GM19328 (cell line): ENCODE data around the gene ARFGEF2.
"Not testable (repeated sequence)": the region's sequence is repeated elsewhere in the genome, so short reads cannot be mapped to it uniquely, and the experiment has no call there.

Experiments
- ATAC-seq: cut with Tn5 transposase; IDR thresholded peaks from one replicate; pipeline ENCODE4 v1.9.1; 2021; ENCODE audit warnings: mild to moderate bottlenecking, moderate library complexity; ENCODE audit not compliant: unreplicated experiment

The ARFGEF2 gene

DNA sequence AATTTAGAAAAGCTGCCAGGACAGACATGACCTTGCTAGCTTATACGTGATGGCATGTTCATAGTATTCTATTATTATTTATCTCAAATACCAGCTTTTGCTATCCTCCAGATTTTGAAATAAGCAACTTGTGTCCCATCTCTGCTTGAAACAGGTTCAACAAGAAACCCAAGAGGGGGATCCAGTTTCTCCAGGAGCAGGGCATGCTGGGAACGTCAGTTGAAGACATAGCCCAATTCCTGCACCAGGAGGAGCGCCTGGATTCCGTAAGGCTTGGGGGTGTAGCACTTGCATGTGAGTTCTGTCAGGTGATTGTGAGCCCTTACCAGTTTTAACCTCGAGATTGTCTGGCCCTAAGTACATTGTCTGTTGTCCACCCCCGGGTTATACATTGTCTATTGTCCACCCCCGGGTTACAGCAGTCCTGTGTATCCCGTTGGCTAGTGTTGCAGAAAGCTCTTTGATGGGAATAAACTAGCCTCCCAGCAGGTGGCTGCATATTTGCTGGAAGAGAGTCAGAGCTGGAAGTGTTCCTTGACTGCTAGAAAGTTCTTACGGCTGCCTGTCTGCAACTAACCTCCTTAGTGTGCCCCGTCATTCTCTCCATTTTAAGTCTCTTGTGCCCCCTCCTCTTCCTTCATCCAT, 63.2 kb downstream of the ARFGEF2 start:
- no peak for ATAC-seq

- no peak for ATAC-seq
Observed at GRCh38 chr20:48986899-48987298, 65.4 kb downstream of the ARFGEF2 start.

GRCh38 chr20:48990467-48990866, 69.0 kb downstream of the ARFGEF2 start:
- no peak for ATAC-seq

DNA sequence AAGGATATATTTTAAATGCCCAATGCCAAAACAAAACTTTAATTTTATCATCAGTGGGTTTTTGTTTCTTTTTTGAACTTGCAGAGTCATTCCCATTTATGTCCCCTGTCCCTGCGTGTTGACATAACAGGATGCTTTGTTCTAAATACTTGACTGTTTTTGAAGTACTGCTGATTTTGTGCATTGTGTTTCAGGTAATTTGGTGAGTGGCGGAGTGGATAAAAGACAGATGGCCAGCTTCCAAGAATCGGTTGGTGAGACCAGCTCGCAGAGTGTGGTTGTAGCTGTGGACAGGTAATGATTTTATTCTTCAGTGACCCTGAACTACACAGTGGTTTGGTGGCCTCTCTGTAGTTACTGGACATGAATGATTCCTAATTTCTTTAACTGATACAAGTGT, 74.1 kb downstream of the ARFGEF2 start:
- ATAC-seq = no peak

GRCh38 chr20:48999890-49000870, 78.7 kb downstream of the ARFGEF2 start:
- ATAC-seq = no peak

DNA sequence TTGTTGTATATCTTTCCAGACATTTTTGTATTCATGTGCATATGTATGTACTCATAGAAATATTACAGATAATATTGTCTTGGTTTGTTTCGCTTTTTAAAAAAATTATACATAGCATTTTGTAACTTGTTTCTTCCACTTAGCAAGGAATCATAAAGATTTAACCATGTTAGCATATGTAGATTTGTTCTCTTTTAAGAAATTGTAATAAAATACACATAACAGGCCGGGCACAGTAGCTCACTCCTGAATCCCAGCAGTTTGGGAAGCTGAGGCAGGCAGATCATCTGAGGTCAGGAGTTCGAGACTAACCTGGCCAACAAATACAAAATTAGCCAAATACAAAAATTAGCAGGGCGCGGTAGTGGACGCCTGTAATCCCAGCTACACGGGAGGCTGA, 80.2 kb downstream of the ARFGEF2 start:
- no peak for ATAC-seq

GRCh38 chr20:49006446-49006980, 85.0 kb downstream of the ARFGEF2 start:
- no peak for ATAC-seq

DNA sequence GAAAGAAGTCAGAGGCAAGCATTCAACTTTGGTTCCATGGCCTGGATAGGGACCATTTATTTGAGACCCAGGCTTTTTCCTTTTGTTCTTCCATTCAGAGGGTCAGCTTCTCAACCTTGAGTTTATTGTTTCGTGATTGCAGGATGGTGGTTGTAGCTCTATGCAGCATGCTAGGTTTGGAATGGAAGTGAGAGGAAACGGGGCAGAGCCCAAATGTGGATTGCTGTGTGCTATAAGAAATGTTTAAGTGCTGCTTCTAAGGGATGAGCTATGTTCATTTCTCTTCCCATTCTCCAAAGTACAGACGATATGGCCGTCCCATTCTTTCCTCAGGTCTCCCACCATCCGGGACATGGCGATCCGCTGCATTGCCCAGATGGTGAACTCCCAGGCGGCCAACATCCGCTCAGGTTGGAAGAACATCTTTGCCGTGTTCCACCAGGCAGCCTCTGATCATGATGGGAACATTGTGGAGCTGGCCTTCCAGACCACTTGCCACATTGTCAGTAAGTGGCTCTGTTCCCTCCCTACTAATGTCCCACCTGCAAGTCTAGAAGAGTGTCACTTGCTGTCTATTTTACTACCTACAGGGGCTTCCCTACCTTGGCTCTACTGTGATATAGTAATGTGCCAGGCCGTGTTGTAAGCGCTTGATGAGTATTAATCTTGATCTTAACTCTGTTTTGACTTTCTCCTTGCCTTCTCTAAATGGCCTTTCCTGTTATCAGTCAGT, 88.6 kb downstream of the ARFGEF2 start:
- no peak for ATAC-seq

GRCh38 chr20:49024220-49024619, 102.7 kb downstream of the ARFGEF2 start:
- no peak for ATAC-seq

- not testable (repeated sequence) for ATAC-seq
Observed at GRCh38 chr20:49028177-49028576, 106.7 kb downstream of the ARFGEF2 start.

DNA sequence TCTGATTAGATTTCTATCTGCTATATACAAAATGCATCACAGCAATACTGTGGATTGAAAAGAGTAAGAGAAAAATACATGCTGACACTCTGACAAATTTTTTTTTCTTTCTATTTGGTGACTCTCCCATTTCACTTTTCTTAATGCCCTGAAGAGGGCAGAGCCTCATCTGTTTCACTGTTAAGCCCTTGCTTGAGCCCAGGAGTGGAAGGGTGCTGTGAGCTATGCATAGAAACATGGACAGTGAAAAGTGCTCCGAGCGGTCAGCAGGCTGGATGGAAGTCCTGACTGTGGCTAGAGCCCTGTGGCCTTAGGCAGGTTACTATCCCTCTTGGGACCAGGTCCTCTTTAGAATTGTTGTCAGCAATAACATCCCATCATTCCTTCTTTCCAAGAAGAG, 107.2 kb downstream of the ARFGEF2 start:
- ATAC-seq = no peak

- no peak for ATAC-seq
Observed at GRCh38 chr20:49029203-49029602, 107.7 kb downstream of the ARFGEF2 start.

- ATAC-seq = no peak
Observed at GRCh38 chr20:49030954-49031619, 109.6 kb downstream of the ARFGEF2 start.

DNA sequence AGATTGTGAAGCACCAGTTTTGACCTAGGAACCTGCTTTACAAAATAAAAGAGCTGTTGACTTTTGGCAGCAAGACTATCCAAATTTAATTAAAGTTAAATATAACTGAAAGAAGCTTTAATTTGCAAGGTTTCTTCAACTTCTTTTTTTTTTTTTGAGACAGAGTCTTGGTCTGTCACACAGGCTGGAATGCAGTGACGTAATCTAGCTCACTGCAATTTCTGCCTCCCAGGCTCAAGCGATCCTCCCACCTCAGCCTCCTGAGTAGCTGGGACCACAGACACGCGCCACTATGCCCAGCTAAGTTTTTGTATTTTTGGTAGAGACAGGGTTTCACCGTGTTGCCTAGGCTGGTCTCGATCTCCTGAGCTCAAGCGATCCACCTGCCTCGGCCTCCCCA, 110.9 kb downstream of the ARFGEF2 start:
- no peak for ATAC-seq

DNA sequence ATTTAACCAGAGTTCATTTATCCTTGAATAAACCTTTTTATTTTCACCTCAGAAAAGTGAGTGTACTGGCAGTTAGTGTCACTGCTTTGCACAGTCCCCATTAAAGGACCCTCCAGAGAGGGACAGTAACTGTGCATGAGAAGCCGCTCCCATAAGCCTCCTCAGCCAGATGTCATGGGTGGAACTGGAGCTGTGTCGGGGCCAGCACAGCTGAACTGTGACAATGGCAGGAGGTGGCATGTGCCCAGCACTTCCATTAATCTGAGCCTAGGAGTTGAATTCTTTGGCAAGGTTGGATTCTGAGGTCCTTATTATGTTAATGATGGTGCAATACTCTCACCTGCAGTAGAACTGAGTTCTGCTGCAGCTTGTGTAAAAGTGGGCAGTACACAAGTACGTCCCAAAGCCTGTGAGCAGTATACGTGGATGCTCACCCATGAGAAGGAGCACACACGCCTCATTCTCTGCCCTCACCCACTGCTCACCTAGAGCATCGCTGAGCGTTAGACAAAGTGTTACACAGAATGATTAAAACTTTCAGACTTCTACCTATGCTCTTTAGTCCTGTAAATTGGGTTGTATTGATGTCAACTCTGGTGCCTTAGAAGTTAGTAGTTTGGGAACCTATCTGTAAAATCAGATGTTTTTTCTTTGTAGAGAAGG, 112.7 kb downstream of the ARFGEF2 start:
- no peak for ATAC-seq

- no peak for ATAC-seq
Observed at GRCh38 chr20:49037962-49038387, 116.5 kb downstream of the ARFGEF2 start.

DNA sequence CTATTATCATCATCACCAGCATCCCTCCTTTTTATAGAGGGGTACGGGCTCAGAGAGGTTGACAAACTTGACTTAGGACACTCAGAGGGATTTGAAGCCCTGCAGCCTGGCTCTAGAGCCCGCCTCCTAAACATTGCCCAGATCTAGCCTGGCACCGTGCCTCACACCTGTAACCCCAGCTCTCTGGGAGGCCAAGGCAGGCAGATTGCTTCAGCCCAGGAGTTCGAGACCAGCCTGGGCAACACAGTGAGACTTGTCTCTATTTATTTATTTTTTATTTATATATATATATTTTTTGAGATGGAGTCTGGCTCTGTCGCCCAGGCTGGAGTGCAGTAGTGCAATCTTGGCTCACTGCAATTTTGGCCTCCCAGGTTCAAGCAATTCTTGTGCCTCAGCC, 118.3 kb downstream of the ARFGEF2 start:
- no peak for ATAC-seq

DNA sequence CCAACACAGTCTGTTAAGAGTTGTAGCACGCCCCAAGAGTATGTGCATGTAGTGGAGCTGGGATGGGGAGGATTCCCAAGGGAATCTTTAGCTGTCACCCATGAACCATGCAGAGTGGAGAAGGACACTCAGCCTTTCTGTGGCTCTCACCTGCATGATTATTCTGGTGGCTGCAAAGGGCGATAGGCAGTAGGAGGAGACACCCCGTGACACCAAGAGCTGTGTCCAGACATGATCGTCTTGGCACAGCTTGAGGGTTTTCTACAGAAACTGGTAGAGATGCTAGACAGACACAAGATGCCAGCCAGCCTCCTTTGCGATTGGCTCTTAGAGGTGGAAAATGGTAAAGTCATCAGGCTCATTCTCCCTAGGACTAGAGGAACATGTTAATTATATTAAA, 121.5 kb downstream of the ARFGEF2 start:
- no peak for ATAC-seq

- no peak for ATAC-seq
Observed at GRCh38 chr20:49045440-49046086, 124.1 kb downstream of the ARFGEF2 start.
